Stomach (tissue), 9 donors: Measurements from ENCODE around the gene QRICH1. TPM values are rescaled to one million over a fixed set of nuclear protein-coding genes. Genes with fewer than 3 reads are reported as not detected.
"Not testable (repeated sequence)": the region's sequence is repeated elsewhere in the genome, so short reads cannot be mapped to it uniquely, and the experiment has no call there.

Experiments
- DNase-seq, 2 donors: peaks; one replicate each; pipeline versions ENCODE4 v3.0.0 to v3.0.0-alpha.2; 2013 to 2019
- H3K27ac ChIP-seq, 5 donors: fragments of 200-600 bp in 4 of 5; sonication (generic) in 4 of 5; one replicate each; pipeline ENCODE4 v1.5.1; 2013 to 2019; ENCODE audit warnings: mild to moderate bottlenecking in 1 of 5, moderate library complexity in 1 of 5
- H3K27me3 ChIP-seq, 3 donors: fragments of 200-600 bp; sonication (generic); one replicate each; pipeline ENCODE4 v1.5.1; 2017 to 2019; ENCODE audit warnings: mixed run types in 1 of 3
- H3K36me3 ChIP-seq, 4 donors: fragments of 200-600 bp; sonication (generic); 1 replicate in 3 of 4; 2 replicates in 1 of 4; pipeline ENCODE4 v1.5.1; 2016 to 2019
- H3K4me1 ChIP-seq, 4 donors: fragments of 200-600 bp; sonication (generic); one replicate each; pipeline ENCODE4 v1.5.1; 2016 to 2019
- H3K4me3 ChIP-seq, 4 donors: fragments of 200-600 bp; sonication (generic) in 3 of 4; one replicate each; pipeline ENCODE4 v1.5.1; 2016 to 2019; ENCODE audit warnings: mild to moderate bottlenecking in 1 of 4
- H3K9me3 ChIP-seq, 4 donors: fragments of 200-600 bp; sonication (generic); one replicate each; pipeline ENCODE4 v1.5.1; 2016 to 2019
- EP300 ChIP-seq: sonication (generic); formaldehyde crosslinking; IDR thresholded peaks from one replicate; pipeline ENCODE4 v1.6.1; 2017; ENCODE audit warnings: antibody characterized with exemption
- POLR2A ChIP-seq, 4 donors: fragments of 450-650 bp; IDR thresholded peaks; one replicate each; pipeline ENCODE4 v1.6.1; 2016; ENCODE audit warnings: antibody characterized with exemption in 4 of 4, control low read depth in 2 of 4, mild to moderate bottlenecking in 1 of 4, moderate library complexity in 1 of 4
- POLR2AphosphoS5 ChIP-seq, 3 donors: sonication (generic); formaldehyde crosslinking; IDR thresholded peaks; one replicate each; pipeline ENCODE4 v1.6.1; 2016; ENCODE audit warnings: antibody characterized with exemption in 3 of 3
- WGBS, 5 donors: extraction: QIAGEN DNeasy Blood & Tissue Kit in 3 of 5; methylation state at CpG; one replicate each; pipeline versions ENCODE4 v1.1.5 to v1.1.7; 2013 to 2018; 5-methylcytosine and 5-hydroxymethylcytosine counted together
- intact Hi-C: fragments of 100-400 bp; cut with DNase I; formaldehyde crosslinking; loops from one replicate; pipeline ENCODE4 v1.15.1; 2023; ENCODE audit warnings: low total_unique reads
- polyA plus RNA-seq, 3 donors: library from polyadenylated mRNA; stranded (reverse); fragments of 200-250 nt; gene quantifications; one replicate each; pipeline ENCODE4 v1.2.3, GENCODE V29; 2013
- total RNA-seq, 5 donors: library from RNA; depleted of rRNA; stranded (reverse); fragments of >200 nt; gene quantifications; one replicate each; pipeline versions ENCODE4 v1.1.0 to v1.2.3, GENCODE V29; 2014 to 2016
- TF ChIP-seq, protein P1 (sequence below), 7 experiments: fragments of 450-650 bp in 4 of 7; fragments of 200-600 bp in 3 of 7; sonication (generic) in 3 of 7; IDR thresholded peaks; one replicate each; pipeline ENCODE4 v1.5.1; 2016 to 2019; ENCODE audit warnings: antibody characterized with exemption in 7 of 7, control low read depth in 2 of 7, mild to moderate bottlenecking in 1 of 7
- donor health status: healthy with polysubstance abuse.
- donor health status: Bipolar disorder and iron deficiency.
- donor health status: healthy.

QRICH1 gene
- total and polyA plus RNA-seq, 8 donors = 16.1 to 105 (median 38.8) TPM

DNA sequence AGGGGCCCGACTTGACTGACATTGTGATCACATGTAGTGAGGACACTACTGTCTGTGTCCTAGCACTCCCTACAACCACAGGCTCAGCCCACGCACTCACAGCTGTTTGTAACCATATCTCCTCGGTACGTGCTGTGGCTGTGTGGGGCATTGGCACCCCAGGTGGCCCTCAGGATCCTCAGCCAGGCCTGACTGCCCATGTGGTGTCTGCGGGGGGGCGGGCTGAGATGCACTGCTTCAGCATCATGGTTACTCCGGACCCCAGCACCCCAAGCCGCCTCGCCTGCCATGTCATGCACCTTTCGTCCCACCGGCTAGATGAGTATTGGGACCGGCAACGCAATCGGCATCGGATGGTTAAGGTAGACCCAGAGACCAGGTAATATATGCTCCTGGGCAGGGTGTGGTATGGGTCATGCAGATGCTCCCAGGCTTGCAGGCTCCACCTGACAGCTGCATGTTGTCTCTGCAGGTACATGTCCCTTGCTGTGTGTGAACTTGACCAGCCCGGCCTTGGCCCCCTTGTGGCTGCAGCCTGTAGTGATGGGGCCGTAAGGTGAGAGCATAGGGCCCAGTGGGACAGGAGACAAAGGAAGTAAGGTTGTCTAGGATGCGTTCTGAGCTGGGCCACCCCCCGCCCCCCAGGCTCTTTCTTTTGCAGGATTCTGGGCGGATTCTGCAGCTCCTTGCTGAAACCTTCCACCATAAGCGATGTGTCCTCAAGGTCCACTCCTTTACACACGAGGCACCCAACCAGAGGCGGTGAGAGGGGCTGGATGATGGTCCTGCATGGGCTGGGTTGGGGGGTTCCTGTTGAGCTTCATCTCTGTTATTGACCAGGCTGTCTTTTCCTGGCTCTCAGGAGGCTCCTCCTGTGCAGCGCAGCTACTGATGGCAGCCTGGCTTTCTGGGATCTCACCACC is 79.9 kb downstream of the QRICH1 start:
- Histone ChIP-seq H3K9me3 (no peaks in the 10 kb centered on the region), H3K4me1 (peaks cover 26 to 67% (median 52%) of the 10 kb centered on the region in 4 donors), H3K27me3 (no peaks in the 10 kb centered on the region), H3K36me3 (peaks cover 22 to 66% (median 57%) of the 10 kb centered on the region in 4 donors), H3K27ac (no peak overlapping the region), H3K4me3 (no peak overlapping the region)
- 79 to 85% (median 83%) methylated on average over 16 to 24 of the region's 24 CpGs for WGBS, 5 donors
- intact Hi-C loops = no loop called here
- no peak for TF ChIP-seq EP300
- TF ChIP-seq, protein P1, sequence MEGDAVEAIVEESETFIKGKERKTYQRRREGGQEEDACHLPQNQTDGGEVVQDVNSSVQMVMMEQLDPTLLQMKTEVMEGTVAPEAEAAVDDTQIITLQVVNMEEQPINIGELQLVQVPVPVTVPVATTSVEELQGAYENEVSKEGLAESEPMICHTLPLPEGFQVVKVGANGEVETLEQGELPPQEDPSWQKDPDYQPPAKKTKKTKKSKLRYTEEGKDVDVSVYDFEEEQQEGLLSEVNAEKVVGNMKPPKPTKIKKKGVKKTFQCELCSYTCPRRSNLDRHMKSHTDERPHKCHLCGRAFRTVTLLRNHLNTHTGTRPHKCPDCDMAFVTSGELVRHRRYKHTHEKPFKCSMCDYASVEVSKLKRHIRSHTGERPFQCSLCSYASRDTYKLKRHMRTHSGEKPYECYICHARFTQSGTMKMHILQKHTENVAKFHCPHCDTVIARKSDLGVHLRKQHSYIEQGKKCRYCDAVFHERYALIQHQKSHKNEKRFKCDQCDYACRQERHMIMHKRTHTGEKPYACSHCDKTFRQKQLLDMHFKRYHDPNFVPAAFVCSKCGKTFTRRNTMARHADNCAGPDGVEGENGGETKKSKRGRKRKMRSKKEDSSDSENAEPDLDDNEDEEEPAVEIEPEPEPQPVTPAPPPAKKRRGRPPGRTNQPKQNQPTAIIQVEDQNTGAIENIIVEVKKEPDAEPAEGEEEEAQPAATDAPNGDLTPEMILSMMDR (IDR thresholded peaks at IDR 0.05) = peak in 5 of 7 experiments; percentile 32 to 60 (median 45)
- peak; percentile 66 to 69 for DNase-seq

DNA sequence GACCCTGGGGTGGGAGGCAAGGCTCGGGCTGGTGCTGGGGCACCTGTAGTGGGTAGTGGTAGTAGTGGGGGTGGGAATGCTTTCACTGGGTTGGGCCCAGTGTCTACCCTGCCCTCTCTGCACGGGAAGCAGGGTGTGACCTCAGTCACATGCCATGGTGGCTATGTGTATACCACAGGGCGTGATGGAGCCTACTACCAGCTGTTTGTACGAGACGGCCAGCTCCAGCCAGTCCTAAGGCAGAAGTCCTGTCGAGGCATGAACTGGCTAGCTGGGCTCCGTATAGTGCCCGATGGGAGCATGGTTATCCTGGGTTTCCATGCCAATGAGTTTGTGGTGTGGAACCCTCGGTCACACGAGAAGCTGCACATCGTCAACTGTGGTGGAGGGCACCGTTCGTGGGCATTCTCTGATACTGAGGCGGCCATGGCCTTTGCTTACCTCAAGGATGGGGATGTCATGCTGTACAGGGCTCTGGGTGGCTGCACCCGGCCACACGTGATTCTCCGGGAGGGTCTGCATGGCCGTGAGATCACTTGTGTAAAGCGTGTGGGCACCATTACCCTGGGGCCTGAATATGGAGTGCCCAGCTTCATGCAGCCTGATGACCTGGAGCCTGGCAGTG is 80.6 kb downstream of the QRICH1 start:
- Histone ChIP-seq H3K27me3 (no peaks in the 10 kb centered on the region), H3K27ac (peak overlapping the region in 3 of 5 donors; percentile 5 to 15 (median 6)), H3K9me3 (no peaks in the 10 kb centered on the region), H3K4me1 (peaks cover 27 to 70% (median 53%) of the 10 kb centered on the region in 4 donors), H3K36me3 (peaks cover 22 to 68% (median 57%) of the 10 kb centered on the region in 4 donors), H3K4me3 (no peak overlapping the region)
- 74 to 85% (median 77%) methylated on average over 4 to 19 of the region's 19 CpGs for WGBS, 5 donors
- no peak for TF ChIP-seq EP300
- TF ChIP-seq, protein P1 (IDR thresholded peaks at IDR 0.05) = no peak
- no peak for TF ChIP-seq POLR2A (IDR thresholded peaks at IDR 0.05)
- no peak for TF ChIP-seq POLR2AphosphoS5 (IDR thresholded peaks at IDR 0.05)
- intact Hi-C loops = no loop called here
- DNase-seq = peak in 1 of 2 donors; percentile 21

DNA sequence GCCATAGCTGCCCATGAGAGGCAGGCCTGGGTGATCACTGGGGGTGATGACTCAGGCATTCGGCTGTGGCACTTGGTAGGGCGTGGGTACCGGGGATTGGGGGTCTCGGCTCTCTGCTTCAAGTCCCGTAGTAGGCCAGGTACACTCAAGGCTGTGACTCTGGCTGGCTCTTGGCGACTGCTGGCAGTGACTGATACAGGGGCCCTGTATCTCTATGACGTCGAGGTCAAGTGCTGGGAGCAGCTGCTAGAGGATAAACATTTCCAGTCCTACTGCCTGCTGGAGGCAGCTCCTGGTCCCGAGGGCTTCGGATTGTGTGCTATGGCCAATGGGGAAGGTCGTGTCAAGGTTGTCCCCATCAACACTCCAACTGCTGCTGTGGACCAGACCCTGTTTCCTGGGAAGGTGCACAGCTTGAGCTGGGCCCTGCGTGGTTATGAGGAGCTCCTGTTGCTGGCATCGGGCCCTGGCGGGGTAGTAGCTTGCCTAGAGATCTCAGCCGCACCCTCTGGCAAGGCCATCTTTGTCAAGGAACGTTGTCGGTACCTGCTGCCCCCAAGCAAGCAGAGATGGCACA is 81.3 kb downstream of the QRICH1 start:
- no peak for TF ChIP-seq EP300
- TF ChIP-seq POLR2AphosphoS5 (IDR thresholded peaks at IDR 0.05) = no peak
- TF ChIP-seq, protein P1 (IDR thresholded peaks at IDR 0.05) = no peak
- TF ChIP-seq POLR2A (IDR thresholded peaks at IDR 0.05) = no peak
- H3K4me1 ChIP-seq = peaks cover 27 to 71% (median 54%) of the 10 kb centered on the region in 4 donors
- intact Hi-C loops = no loop called here
- no peaks in the 10 kb centered on the region for H3K27me3 ChIP-seq
- H3K27ac ChIP-seq = peak overlapping the region in 3 of 5 donors; percentile 5 to 15 (median 6)
- WGBS, 5 donors = 38 to 52% (median 51%) methylated on average over 9 to 17 of the region's 17 CpGs
- H3K9me3 ChIP-seq = no peaks in the 10 kb centered on the region
- H3K4me3 ChIP-seq = no peak overlapping the region
- DNase-seq = peak in 1 of 2 donors; percentile 23
- H3K36me3 ChIP-seq = peaks cover 22 to 68% (median 57%) of the 10 kb centered on the region in 4 donors

DNA sequence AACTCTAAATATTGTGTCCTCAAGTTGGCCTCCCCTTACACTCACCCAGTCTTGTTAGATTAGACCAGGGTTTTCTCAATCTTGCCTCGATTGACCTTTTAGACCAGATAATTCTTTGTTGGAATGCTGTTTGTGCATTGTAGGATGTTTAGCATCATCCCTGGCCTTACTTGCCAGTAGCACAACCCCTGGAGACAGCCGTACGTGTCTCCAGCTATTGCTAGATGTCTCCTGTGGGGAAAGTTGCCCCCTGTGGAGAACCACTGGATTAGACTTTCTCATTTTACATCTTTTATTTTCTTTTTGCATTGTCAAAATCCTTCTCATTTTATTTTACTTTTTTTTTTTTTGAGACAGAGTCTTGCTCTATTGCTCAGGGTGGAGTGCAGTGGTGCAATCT is 84.5 kb downstream of the QRICH1 start:
- Histone ChIP-seq H3K27ac (no peak overlapping the region), H3K4me3 (no peak overlapping the region), H3K9me3 (no peaks in the 10 kb centered on the region), H3K4me1 (peaks cover 33 to 81% (median 66%) of the 10 kb centered on the region in 4 donors), H3K36me3 (peaks cover 6 to 44% (median 34%) of the 10 kb centered on the region in 4 donors), H3K27me3 (no peaks in the 10 kb centered on the region)
- 72 to 83% (median 74%) methylated on average over 3 of the region's 3 CpGs for WGBS, 5 donors
- TF ChIP-seq POLR2A (IDR thresholded peaks at IDR 0.05) = no peak
- TF ChIP-seq, protein P1 (IDR thresholded peaks at IDR 0.05) = no peak
- no peak for TF ChIP-seq EP300
- no peak for TF ChIP-seq POLR2AphosphoS5 (IDR thresholded peaks at IDR 0.05)
- intact Hi-C loops = no loop called here
- DNase-seq = no peak

DNA sequence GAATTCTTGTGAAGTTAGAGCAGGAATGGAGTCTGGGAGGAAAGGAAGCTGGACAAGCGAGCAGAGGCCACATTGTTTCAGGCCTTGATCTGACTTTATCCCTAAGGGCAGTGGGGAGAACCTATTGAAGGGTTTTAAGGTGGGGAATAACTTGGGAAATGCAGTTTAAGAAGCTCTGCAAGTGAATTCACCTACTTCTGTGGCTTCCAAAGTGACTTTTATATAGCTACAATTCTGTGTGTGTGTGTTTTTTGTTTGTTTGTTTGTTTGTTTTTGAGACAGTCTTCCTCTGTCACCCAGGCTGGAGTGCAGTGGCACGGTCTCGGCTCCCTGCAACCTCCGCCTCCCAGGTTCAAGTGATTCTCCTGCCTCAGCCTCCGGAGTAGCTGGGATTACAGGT is 85.2 kb downstream of the QRICH1 start:
- H3K27ac ChIP-seq = peak overlapping the region; percentile 94 to 98 (median 95)
- 81 to 90% (median 89%) methylated on average over 5 of the region's 5 CpGs for WGBS, 5 donors

More for the DNA sequence above, 85.2 kb downstream of the QRICH1 start:
- Histone ChIP-seq H3K36me3 (peaks cover 0 to 36% (median 26%) of the 10 kb centered on the region in 4 donors), H3K4me3 (peak overlapping the region in 3 of 4 donors; percentile 69 to 87 (median 83)), H3K4me1 (peaks cover 35 to 83% (median 66%) of the 10 kb centered on the region in 4 donors)
- intact Hi-C loops, DNase-seq, H3K27me3 ChIP-seq, H3K9me3 ChIP-seq: not testable (repeated sequence)
